Measurements from ENCODE around the gene USP36.

- TF ChIP-seq, protein P1, sequence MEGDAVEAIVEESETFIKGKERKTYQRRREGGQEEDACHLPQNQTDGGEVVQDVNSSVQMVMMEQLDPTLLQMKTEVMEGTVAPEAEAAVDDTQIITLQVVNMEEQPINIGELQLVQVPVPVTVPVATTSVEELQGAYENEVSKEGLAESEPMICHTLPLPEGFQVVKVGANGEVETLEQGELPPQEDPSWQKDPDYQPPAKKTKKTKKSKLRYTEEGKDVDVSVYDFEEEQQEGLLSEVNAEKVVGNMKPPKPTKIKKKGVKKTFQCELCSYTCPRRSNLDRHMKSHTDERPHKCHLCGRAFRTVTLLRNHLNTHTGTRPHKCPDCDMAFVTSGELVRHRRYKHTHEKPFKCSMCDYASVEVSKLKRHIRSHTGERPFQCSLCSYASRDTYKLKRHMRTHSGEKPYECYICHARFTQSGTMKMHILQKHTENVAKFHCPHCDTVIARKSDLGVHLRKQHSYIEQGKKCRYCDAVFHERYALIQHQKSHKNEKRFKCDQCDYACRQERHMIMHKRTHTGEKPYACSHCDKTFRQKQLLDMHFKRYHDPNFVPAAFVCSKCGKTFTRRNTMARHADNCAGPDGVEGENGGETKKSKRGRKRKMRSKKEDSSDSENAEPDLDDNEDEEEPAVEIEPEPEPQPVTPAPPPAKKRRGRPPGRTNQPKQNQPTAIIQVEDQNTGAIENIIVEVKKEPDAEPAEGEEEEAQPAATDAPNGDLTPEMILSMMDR (IDR thresholded peaks at IDR 0.05): no peak
- TF ChIP-seq POLR2A (IDR thresholded peaks at IDR 0.05): no peak
Observed at GRCh38 chr17:78777881-78778280, 62.7 kb downstream of the USP36 start.
